OCI-LY7 (cell line): ENCODE measurements around the gene MTA3.

Experiments
- EZH2phosphoT487 ChIP-seq: fragments of 200-600 bp; sonication (generic); IDR thresholded peaks from 2 replicates; pipeline ENCODE4 v1.6.1; 2018; ENCODE audit warnings: low read depth, borderline replicate concordance, mild to moderate bottlenecking, mixed run types, antibody characterized with exemption, low read length, moderate library complexity, mixed read lengths
- TF ChIP-seq, protein P1 (sequence below): fragments of 200-600 bp; sonication (generic); conservative IDR thresholded peaks from 2 replicates; pipeline ENCODE4 v1.5.1; 2014; ENCODE audit warnings: mild to moderate bottlenecking, antibody characterized with exemption, low read length, moderate library complexity, mixed read lengths

DNA sequence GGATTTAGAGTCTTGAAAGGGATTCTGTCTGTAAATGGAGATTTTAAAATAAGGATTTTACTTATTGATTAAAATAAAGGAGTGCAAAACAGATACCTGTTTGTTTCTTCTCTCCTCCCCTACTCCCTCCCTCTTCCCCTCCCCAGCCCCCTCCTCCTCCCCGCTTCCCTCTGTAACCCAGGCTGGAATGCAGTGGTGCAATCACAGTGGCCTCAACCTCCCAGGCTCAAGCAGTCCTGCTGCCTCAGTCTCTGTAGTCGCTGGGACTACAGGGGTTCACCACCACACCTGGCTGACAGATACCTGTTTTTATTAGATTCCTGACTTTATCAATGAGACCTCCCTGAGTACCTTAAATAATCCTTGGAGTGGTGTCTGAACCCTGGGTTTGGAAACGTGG, 138.4 kb downstream of the MTA3 start:
- TF ChIP-seq, protein P1, sequence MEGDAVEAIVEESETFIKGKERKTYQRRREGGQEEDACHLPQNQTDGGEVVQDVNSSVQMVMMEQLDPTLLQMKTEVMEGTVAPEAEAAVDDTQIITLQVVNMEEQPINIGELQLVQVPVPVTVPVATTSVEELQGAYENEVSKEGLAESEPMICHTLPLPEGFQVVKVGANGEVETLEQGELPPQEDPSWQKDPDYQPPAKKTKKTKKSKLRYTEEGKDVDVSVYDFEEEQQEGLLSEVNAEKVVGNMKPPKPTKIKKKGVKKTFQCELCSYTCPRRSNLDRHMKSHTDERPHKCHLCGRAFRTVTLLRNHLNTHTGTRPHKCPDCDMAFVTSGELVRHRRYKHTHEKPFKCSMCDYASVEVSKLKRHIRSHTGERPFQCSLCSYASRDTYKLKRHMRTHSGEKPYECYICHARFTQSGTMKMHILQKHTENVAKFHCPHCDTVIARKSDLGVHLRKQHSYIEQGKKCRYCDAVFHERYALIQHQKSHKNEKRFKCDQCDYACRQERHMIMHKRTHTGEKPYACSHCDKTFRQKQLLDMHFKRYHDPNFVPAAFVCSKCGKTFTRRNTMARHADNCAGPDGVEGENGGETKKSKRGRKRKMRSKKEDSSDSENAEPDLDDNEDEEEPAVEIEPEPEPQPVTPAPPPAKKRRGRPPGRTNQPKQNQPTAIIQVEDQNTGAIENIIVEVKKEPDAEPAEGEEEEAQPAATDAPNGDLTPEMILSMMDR: no peak
- no peak for TF ChIP-seq EZH2phosphoT487
